Measurements from ENCODE around the gene GSDMA.
A peak's percentile ranks its signal among the peaks of the same experiment; 100 is the strongest.

The GSDMA gene

GRCh38 chr17:39969375-39969774 lies 6.6 kb downstream of the GSDMA start:
- no peak overlapping the region for H3K4me3 ChIP-seq (ENCODE audit: low read length)

GRCh38 chr17:39970157-39970692 lies 7.4 kb downstream of the GSDMA start:
- Histone ChIP-seq H3K36me3 (replicated peaks; ENCODE audit: low read depth, low read length) (no peaks in the 10 kb centered on the region), H3K9me3 (ENCODE audit: insufficient read depth, low read length) (no peaks in the 10 kb centered on the region), H3K79me2 (ENCODE audit: low read length) (no peaks in the 10 kb centered on the region), H3K4me1 (ENCODE audit: low read length) (peaks cover 10% of the 10 kb centered on the region), H3K27me3 (ENCODE audit: low read depth, low read length) (peaks cover 38% of the 10 kb centered on the region), H3K27ac (ENCODE audit: low read length) (no peak overlapping the region), H4K20me1 (ENCODE audit: insufficient read depth, low read length) (no peaks in the 10 kb centered on the region), H3K4me2 (ENCODE audit: low read length) (no peak overlapping the region), H3K4me3 (ENCODE audit: low read length) (no peak overlapping the region), H2AFZ (ENCODE audit: low read depth, low read length) (no peak overlapping the region), H3K9ac (ENCODE audit: low read length) (no peak overlapping the region)
- TF ChIP-seq CTCF (IDR thresholded peaks at IDR 0.05; ENCODE audit: low read depth, low read length), result no peak
- no peak for TF ChIP-seq EZH2phosphoT487 (IDR thresholded peaks at IDR 0.05; ENCODE audit: low read depth)

More at GRCh38 chr17:39969375-39969774, 6.6 kb downstream of the GSDMA start:
- Histone ChIP-seq H3K9me3 (ENCODE audit: insufficient read depth, low read length) (no peaks in the 10 kb centered on the region), H3K27me3 (ENCODE audit: low read depth, low read length) (peaks cover 35% of the 10 kb centered on the region), H3K36me3 (replicated peaks; ENCODE audit: low read depth, low read length) (no peaks in the 10 kb centered on the region), H3K27ac (ENCODE audit: low read length) (no peak overlapping the region), H4K20me1 (ENCODE audit: insufficient read depth, low read length) (no peaks in the 10 kb centered on the region), H3K4me1 (ENCODE audit: low read length) (peaks cover 10% of the 10 kb centered on the region), H3K79me2 (ENCODE audit: low read length) (no peaks in the 10 kb centered on the region), H3K9ac (ENCODE audit: low read length) (no peak overlapping the region), H3K4me2 (ENCODE audit: low read length) (no peak overlapping the region), H2AFZ (ENCODE audit: low read depth, low read length) (no peak overlapping the region)
- TF ChIP-seq EZH2phosphoT487 (IDR thresholded peaks at IDR 0.05; ENCODE audit: low read depth), result no peak

DNA sequence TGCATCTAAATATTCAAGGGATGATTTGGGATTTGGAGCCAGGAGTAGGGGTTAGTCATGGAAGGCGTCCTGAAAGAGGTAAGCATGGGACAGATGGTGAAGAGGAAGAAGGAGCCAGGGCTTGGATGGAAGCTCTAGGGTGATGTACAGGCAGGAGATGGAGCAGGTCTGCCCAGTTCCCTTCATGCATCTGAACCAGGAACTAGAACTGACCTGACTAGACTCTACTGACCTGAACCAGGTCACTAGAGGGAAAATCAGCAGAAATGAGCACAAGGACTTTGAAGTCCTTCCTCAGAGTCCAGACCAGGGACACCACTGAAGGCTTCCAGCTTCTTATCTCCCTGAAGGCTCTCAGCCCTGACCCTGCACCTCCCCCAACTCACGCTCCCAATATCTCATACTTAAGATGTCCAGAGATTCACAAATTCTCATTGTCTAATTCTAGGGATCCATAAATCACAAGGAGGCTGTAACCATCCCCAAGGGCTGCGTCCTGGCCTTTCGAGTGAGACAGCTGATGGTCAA lies 8.3 kb downstream of the GSDMA start:
- Histone ChIP-seq H3K27me3 (ENCODE audit: low read depth, low read length) (peaks cover 47% of the 10 kb centered on the region), H4K20me1 (ENCODE audit: insufficient read depth, low read length) (no peaks in the 10 kb centered on the region), H3K4me3 (ENCODE audit: low read length) (no peak overlapping the region), H3K79me2 (ENCODE audit: low read length) (no peaks in the 10 kb centered on the region), H3K9me3 (ENCODE audit: insufficient read depth, low read length) (no peaks in the 10 kb centered on the region), H2AFZ (ENCODE audit: low read depth, low read length) (no peak overlapping the region), H3K9ac (ENCODE audit: low read length) (no peak overlapping the region), H3K27ac (ENCODE audit: low read length) (no peak overlapping the region), H3K36me3 (replicated peaks; ENCODE audit: low read depth, low read length) (no peaks in the 10 kb centered on the region), H3K4me2 (ENCODE audit: low read length) (no peak overlapping the region), H3K4me1 (ENCODE audit: low read length) (peaks cover 10% of the 10 kb centered on the region)
- no peak for TF ChIP-seq EZH2phosphoT487 (IDR thresholded peaks at IDR 0.05; ENCODE audit: low read depth)
- no peak for TF ChIP-seq CTCF (IDR thresholded peaks at IDR 0.05; ENCODE audit: low read depth, low read length)

GRCh38 chr17:39972271-39972670 lies 9.5 kb downstream of the GSDMA start:
- H2AFZ ChIP-seq (ENCODE audit: low read depth, low read length), result peak overlapping the region; percentile 87; the same call in 1 of the 2 replicates
- no peak overlapping the region for H3K27ac ChIP-seq (ENCODE audit: low read length)
- peak overlapping the region; percentile 72 for H3K4me2 ChIP-seq (ENCODE audit: low read length)
- no peaks in the 10 kb centered on the region for H3K36me3 ChIP-seq (replicated peaks; ENCODE audit: low read depth, low read length)
- H4K20me1 ChIP-seq (ENCODE audit: insufficient read depth, low read length), result no peaks in the 10 kb centered on the region
- TF ChIP-seq CTCF (IDR thresholded peaks at IDR 0.05; ENCODE audit: low read depth, low read length), result no peak
- no peak for TF ChIP-seq EZH2phosphoT487 (IDR thresholded peaks at IDR 0.05; ENCODE audit: low read depth)
- peak overlapping the region; percentile 28; the same call in 1 of the 2 replicates for H3K9ac ChIP-seq (ENCODE audit: low read length)
- peaks cover 43% of the 10 kb centered on the region for H3K27me3 ChIP-seq (ENCODE audit: low read depth, low read length)
- H3K9me3 ChIP-seq (ENCODE audit: insufficient read depth, low read length), result no peaks in the 10 kb centered on the region
- no peaks in the 10 kb centered on the region for H3K79me2 ChIP-seq (ENCODE audit: low read length)
- peak overlapping the region; percentile 63 for H3K4me3 ChIP-seq (ENCODE audit: low read length)
- peaks cover 10% of the 10 kb centered on the region for H3K4me1 ChIP-seq (ENCODE audit: low read length)
